ENCODE measurements around the gene KCNQ1OT1. TPM values are rescaled to one million over a fixed set of nuclear protein-coding genes. Genes with fewer than 3 reads are reported as not detected.

The KCNQ1OT1 gene
- total RNA-seq, 1 donor from 2014 or later: 1.6 TPM

DNA sequence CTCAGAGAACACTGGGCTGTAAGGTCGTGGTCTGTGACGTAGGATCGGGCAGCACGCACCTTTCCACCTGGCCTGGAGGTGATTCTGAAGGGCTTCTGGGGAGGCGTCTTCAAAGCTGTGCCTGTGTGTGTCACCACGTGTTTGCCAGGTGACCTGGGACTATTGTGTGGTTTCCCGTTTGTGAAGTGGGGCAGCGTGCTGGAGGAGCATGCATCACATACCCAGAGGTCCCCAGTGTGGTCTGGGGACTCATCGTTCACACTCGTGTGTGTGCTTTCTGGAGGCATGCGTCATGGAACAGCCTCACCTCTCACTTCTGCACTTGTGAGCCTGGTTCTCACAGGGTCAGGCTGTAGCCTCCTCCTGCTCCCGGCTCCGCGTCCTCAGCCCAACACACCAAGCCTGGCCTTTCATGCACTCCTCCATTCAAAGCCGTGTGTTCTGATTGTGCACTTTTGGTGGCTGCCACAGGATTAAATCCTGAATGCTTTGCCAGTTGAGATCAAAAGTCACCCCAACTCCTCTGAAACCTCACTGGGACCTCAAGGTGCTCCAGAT lies 106.3 kb downstream of the KCNQ1OT1 start:
- Histone ChIP-seq H3K4me3 (no peak overlapping the region), H3K27me3 (ENCODE audit: low read depth) (no peaks in the 10 kb centered on the region), H3K27ac (no peak overlapping the region), H3K4me1 (no peaks in the 10 kb centered on the region), H3K9me3 (peaks cover 9% of the 10 kb centered on the region), H3K36me3 (no peaks in the 10 kb centered on the region)
- intact Hi-C loops (cut with DNase I): no loop called here
- ATAC-seq (no peak), DNase-seq (peak; percentile 29)
- TF ChIP-seq, protein P1, sequence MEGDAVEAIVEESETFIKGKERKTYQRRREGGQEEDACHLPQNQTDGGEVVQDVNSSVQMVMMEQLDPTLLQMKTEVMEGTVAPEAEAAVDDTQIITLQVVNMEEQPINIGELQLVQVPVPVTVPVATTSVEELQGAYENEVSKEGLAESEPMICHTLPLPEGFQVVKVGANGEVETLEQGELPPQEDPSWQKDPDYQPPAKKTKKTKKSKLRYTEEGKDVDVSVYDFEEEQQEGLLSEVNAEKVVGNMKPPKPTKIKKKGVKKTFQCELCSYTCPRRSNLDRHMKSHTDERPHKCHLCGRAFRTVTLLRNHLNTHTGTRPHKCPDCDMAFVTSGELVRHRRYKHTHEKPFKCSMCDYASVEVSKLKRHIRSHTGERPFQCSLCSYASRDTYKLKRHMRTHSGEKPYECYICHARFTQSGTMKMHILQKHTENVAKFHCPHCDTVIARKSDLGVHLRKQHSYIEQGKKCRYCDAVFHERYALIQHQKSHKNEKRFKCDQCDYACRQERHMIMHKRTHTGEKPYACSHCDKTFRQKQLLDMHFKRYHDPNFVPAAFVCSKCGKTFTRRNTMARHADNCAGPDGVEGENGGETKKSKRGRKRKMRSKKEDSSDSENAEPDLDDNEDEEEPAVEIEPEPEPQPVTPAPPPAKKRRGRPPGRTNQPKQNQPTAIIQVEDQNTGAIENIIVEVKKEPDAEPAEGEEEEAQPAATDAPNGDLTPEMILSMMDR (IDR thresholded peaks at IDR 0.05): no peak

- ATAC-seq: peak in 1 of 2 donors; percentile 5
- intact Hi-C loops (cut with DNase I): no loop called here
- no peaks in the 10 kb centered on the region for H3K4me1 ChIP-seq
- no peaks in the 10 kb centered on the region for H3K27me3 ChIP-seq (ENCODE audit: low read depth)
- H3K9me3 ChIP-seq: peaks cover 2% of the 10 kb centered on the region
- DNase-seq: peak; percentile 30
- no peak overlapping the region for H3K4me3 ChIP-seq
- TF ChIP-seq, protein P1 (IDR thresholded peaks at IDR 0.05): no peak
- H3K36me3 ChIP-seq: no peaks in the 10 kb centered on the region
- no peak overlapping the region for H3K27ac ChIP-seq
Measured at GRCh38 chr11:2592559-2593392, 107.0 kb downstream of the KCNQ1OT1 start.

DNA sequence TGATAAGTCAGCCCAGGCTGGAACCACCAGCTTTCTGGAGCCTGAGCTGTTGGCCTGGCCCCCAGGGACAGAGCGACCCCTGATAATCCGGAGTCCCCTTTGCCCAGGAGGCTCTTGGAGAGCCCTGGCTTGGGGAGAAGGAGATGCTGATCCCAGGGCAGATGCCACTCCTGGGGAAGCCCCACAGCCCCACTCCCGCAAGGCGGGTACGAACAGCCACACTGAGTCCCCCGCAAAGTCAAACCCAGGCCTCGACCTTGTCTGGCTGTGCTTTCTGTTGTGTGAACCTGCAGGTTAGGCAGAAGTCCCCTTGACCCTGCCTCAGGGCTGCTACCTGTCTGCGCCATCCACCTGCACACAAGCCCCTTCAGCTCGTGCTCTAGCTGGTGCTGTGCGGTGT lies 108.0 kb downstream of the KCNQ1OT1 start:
- DNase-seq (no peak), ATAC-seq (no peak)
- intact Hi-C loops (cut with DNase I): no loop called here
- TF ChIP-seq, protein P1 (IDR thresholded peaks at IDR 0.05): no peak
- Histone ChIP-seq H3K4me3 (no peak overlapping the region), H3K4me1 (no peaks in the 10 kb centered on the region), H3K36me3 (no peaks in the 10 kb centered on the region), H3K27ac (no peak overlapping the region), H3K9me3 (no peaks in the 10 kb centered on the region), H3K27me3 (ENCODE audit: low read depth) (no peaks in the 10 kb centered on the region)

DNA sequence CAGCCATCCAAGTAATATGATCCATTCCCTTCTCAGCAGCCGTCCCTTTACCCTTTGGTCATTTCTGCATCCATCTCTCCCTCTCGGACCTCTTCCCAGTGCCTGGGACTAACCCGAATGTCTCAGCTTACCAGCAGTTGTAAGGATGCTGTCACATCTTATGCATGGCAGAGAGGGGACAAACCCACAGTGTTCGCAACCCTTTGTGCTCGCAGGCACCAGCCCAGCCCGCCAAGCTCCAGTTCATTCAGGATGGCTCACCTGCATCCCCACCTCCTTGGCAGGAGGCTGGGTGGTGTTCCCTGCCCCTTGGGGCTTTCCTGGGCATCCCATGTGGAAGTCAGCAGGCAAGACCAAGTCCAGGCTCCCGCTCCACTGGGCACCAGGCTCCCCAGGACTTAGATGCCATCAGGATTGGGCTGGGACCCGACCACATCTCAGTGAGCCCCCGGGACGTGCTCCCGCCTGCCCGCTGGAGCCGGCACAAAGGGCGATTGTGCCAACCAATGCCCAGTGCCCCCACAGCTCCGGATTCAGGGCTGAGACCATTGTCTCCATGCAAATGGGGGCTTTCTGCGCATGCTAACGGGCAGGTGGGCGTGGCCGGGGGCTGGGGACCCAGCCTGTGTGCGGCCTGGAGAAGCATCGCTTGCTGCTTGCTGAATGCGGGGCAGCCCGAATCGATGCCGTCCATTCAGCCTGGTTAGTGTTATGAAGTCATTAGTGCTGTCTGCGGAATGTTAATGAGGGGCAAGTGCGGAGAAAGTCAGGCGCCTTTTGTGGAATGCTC lies 108.6 kb downstream of the KCNQ1OT1 start:
- DNase-seq: peak; percentile 27
- ATAC-seq: no peak

More for the DNA sequence above, 108.6 kb downstream of the KCNQ1OT1 start:
- Histone ChIP-seq H3K27me3 (ENCODE audit: low read depth) (no peaks in the 10 kb centered on the region), H3K9me3 (no peaks in the 10 kb centered on the region), H3K27ac (no peak overlapping the region), H3K36me3 (no peaks in the 10 kb centered on the region), H3K4me1 (no peaks in the 10 kb centered on the region), H3K4me3 (no peak overlapping the region)
- intact Hi-C loops (cut with DNase I): no loop called here
- TF ChIP-seq, protein P1 (IDR thresholded peaks at IDR 0.05): no peak
